Coronary artery (tissue), 2 donors: ENCODE measurements around the gene DCLRE1B.

Experiments used
- DNase-seq: peaks from one replicate; pipeline ENCODE4 v3.0.0-alpha.2; 2017; ENCODE audit warnings: low spot score
- H3K27ac ChIP-seq, 2 donors: fragments of 200-600 bp; sonication (generic); one replicate each; pipeline ENCODE4 v1.5.1; 2016 to 2019
- H3K4me3 ChIP-seq: fragments of 200-600 bp; sonication (generic); 2 replicates; pipeline ENCODE4 v1.5.1; 2016; ENCODE audit warnings: mild to moderate bottlenecking, moderate library complexity
- TF ChIP-seq, protein P1 (sequence below): fragments of 200-600 bp; sonication (generic); IDR thresholded peaks from one replicate; pipeline ENCODE4 v1.5.1; 2019; ENCODE audit warnings: antibody characterized with exemption

Gene DCLRE1B

DNA sequence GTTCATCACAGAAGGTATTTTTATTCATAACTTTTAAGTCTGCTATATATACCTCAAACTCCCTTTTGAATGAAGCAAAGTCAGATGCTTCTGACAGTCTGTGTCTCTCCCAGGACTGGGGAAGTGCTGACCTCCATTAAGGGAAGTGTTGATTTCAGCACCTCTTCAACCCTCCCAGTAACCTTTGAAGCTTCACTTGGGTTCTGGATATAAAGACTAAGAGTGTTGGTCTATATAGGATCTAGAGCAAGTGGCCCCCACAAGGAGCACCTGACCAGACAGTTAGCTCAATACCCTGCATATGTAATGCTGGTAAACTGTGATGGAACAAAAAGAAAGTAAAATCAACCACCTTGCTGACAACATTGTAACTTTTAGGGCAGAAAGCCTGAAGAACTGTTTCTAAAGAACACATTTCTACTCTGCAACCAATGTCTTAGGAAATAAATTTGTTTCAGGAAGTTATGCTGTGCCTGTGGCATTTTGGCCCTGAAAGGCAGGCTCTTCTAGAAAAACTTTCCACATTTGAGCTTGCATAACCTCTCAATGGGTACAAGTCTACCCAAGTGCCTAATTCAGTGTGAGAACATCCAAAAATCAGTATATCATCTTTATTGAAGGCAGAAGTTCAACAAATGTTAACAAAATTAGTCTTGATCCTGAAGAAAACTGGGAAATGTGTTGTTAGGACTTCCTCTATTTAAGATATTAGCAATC, 32.7 kb upstream of the DCLRE1B start:
- Histone ChIP-seq H3K4me3 (no peak overlapping the region), H3K27ac (peak overlapping the region in 1 of 2 donors; percentile 69)
- TF ChIP-seq, protein P1, sequence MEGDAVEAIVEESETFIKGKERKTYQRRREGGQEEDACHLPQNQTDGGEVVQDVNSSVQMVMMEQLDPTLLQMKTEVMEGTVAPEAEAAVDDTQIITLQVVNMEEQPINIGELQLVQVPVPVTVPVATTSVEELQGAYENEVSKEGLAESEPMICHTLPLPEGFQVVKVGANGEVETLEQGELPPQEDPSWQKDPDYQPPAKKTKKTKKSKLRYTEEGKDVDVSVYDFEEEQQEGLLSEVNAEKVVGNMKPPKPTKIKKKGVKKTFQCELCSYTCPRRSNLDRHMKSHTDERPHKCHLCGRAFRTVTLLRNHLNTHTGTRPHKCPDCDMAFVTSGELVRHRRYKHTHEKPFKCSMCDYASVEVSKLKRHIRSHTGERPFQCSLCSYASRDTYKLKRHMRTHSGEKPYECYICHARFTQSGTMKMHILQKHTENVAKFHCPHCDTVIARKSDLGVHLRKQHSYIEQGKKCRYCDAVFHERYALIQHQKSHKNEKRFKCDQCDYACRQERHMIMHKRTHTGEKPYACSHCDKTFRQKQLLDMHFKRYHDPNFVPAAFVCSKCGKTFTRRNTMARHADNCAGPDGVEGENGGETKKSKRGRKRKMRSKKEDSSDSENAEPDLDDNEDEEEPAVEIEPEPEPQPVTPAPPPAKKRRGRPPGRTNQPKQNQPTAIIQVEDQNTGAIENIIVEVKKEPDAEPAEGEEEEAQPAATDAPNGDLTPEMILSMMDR: no peak
- DNase-seq: no peak

DNA sequence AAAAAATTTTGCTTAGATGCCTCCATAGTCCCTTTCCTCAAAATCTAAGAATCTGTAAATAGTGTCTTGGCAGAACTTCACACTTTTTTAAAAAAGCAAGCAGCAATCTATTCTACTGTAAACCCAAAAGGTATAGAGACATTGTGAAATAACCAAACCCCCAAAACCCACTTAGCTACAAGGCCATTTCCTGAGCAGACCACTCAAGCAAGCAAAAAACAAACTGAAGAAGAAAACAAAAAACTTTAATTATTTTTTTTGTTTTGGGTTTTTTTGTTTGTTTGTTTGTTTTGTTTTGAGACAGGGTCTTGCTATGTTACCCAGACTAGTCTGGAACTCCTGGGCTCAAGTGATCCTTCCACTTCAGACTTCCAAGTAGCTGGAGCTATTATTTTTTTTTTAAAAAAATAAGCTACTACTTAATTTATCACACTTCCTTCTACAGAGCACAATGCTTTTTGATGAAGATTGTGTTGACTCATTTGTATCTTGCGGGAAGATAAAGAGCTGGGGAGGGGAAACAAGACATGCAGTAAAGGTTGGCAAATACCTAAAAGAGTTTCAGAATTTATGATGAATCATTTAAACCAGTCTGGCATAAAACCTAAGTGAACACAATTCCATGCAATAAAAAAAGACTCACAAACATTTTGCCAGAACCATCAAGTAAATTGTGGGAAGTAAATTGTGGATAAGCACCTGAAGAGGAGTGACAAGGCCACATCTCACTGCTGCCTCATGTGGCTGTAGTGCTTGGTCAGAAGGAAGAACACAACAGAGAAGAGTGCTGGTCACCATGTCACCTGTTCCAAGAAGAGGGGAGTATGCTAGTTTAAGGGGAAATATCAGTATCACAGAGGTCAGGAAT, 30.9 kb upstream of the DCLRE1B start:
- DNase-seq: no peak
- TF ChIP-seq, protein P1: no peak
- H3K4me3 ChIP-seq: no peak overlapping the region
- H3K27ac ChIP-seq: no peak overlapping the region

DNA sequence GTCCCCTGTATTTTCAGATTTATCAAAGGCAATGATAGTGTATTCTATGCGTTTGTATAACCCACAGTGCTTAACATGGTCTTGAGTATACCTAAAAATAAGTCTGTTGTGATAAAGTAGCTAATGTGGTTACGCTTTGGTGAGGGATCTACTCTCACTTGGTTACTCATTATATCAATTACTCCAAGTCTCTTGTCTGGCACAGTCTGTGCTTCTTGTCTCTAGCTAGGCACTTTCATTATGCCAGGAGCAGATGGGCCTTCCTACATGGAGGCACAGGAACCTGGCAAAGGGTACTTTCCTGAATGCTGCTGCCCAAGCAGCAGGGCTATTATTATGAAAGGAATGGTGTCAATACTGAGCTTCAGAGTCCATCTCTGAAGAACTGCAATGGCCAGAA, 29.4 kb upstream of the DCLRE1B start:
- DNase-seq: no peak
- Histone ChIP-seq H3K27ac (no peak overlapping the region), H3K4me3 (no peak overlapping the region)
- TF ChIP-seq, protein P1: no peak

DNA sequence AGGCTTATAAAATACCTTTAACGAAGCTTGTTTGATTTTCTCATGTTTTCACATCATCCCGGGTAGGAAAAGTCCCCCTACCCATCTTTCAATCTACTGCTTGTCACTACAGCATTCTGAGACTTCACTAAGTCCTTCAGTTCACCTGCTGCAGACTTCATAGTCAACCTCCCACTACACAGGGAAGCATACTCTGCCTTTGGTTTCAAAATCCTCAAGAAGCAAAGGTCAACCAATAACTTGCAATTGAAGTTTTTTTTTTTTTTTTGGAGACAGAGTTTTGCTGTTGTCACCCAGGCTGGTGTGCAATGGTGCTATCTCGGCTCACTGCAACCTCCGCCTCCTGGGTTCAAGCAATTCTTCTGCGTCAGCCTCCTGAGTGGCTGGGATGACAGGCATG, 28.9 kb upstream of the DCLRE1B start:
- Histone ChIP-seq H3K27ac (no peak overlapping the region), H3K4me3 (no peak overlapping the region)
- TF ChIP-seq, protein P1: no peak
- no peak for DNase-seq

DNA sequence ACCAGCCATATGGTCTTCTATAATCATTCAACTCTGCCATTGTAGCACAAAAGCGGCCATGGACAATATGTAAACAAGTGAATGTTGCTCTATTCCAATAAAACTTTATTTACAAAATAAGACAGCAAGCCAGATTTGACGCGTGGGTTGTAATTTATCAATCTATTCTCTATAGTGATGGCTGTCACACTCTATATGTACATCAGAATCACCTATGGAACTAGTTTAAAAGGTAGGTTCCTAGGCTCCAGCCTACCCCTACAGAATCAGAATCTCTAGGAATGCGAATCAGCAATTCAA, 25.4 kb upstream of the DCLRE1B start:
- no peak for DNase-seq
- Histone ChIP-seq H3K4me3 (no peak overlapping the region), H3K27ac (no peak overlapping the region)
- TF ChIP-seq, protein P1: no peak

DNA sequence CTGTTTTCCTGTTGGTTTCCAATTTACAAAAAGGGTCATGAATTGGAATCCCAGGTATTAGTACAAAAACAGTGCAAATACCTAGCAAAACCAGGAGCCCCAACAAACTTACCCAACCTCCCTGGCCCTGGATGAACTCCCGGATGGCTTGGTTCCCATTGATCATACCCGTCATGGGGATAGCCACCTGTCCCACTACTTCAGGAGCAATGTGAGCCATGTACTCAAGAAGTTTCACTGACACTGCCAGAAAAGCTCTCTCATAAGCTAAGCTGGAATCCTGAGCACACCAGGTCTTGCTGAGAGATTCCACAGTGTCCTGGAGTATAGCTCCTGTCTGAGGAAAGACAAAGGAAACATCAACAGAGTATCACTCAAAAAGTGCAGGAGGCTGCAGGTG, 23.5 kb upstream of the DCLRE1B start:
- DNase-seq: no peak
- Histone ChIP-seq H3K4me3 (no peak overlapping the region), H3K27ac (no peak overlapping the region)
- TF ChIP-seq, protein P1: no peak
